Hematopoietic multipotent progenitor cell treated with erythropoietin and hydrocortisone succinate and interleukin-3 and kit ligand, for 17 days (in vitro differentiated cells): ENCODE results near the gene PRKAG2.

Source experiments
- DNase-seq: peaks from one replicate; pipeline ENCODE4 v3.0.0-alpha.2; 2015; ENCODE audit warnings: low spot score

Gene PRKAG2

DNA sequence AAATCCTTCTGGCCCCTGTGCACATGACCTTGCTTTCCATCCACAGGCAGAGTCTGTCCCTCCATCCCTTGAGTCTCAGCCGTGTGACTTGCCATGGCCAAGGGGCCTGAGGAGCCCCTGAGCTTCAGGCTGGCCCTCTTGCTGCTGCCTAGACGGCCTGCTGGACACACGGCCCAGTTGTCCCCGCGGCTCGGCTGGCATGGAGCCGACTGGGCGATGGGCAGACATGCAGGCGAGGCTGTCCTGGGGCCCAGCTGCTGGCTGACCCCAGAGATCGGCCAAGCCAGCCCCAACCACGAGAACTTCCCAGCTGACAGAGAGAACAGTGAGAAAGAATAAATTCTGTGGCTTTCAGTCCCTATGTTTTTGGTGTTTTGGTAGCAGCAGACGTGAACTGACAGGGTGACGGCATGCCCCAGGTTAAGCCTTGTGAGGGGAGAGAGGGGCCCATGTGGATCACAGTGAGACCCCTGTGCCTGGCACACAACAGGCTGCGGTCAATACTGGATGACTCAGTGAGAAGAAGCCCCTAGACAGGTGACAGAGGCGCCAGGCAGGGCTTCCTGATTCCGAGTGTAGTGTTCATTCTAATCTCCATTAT, 11.7 kb downstream of the PRKAG2 start:
- DNase-seq, result no peak

DNA sequence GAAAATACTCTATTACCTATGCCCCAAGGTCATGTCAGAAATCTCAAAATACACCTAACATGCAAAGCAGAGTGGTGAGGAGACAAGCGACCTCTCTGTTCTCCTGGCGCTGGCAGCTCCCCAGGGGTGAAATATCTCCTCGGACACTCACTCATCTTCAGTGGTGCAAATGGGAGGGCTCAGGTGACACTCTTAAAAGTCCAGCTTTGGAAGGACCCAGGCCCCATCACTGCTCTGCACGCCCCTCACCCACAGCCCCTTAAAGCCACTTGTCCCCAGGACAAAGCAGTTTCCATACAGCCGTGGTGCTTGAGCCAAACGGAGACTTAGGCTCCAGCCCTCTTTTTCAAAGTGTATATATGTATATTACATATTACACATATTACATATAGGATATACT, 12.4 kb downstream of the PRKAG2 start:
- no peak for DNase-seq

DNA sequence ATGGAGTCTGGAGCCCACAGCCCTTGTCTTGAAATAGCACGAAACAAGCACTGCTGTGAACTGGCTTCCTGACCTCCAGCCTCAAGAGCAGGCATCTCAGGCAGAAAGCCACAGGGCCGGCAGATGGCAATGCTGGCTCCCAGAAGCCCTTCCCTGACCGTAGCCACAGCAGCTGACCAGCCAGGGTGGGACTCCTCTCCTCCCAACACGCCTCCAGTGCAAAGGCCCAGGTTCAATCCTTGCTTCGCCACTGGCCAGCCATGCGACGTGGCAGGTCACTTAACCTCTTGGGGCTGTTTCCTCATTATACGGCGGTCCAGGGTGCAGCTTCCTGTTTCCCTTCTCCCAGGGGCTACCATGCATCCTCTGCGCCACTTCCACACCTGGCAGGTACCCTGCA, 12.8 kb downstream of the PRKAG2 start:
- no peak for DNase-seq

DNA sequence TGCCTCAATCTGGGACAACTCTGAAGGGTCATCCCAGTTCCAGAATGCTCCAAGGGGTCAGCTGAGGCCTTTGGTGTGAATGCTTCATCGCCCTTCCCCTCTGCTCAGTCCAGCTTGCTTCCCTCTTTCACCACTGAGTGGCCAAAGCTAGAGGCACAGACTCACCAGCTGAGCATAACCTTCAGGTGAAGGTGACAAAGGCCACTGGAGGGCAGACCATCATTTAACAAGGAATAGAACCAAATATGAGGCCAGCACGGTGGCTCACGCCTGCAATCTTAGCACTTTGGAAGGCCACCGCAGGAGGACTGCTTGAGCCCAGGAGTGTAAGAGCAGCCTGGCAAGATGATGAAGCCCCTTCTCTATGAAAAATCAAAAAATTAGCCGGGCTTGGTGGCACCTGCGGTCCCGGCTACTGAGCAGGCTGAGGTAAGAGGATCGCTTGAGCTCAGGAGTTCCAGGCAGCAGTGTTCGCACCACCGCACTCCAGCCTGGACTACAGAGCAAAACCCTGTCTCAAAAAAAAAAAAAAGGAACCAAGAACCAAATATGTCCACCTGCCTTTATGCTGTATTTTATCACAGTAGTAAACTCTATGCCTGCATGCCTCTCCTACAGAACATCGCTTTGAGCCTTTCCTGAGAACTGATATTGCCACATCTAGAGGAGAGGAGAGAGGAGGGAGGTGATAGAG, 13.4 kb downstream of the PRKAG2 start:
- no peak for DNase-seq

DNA sequence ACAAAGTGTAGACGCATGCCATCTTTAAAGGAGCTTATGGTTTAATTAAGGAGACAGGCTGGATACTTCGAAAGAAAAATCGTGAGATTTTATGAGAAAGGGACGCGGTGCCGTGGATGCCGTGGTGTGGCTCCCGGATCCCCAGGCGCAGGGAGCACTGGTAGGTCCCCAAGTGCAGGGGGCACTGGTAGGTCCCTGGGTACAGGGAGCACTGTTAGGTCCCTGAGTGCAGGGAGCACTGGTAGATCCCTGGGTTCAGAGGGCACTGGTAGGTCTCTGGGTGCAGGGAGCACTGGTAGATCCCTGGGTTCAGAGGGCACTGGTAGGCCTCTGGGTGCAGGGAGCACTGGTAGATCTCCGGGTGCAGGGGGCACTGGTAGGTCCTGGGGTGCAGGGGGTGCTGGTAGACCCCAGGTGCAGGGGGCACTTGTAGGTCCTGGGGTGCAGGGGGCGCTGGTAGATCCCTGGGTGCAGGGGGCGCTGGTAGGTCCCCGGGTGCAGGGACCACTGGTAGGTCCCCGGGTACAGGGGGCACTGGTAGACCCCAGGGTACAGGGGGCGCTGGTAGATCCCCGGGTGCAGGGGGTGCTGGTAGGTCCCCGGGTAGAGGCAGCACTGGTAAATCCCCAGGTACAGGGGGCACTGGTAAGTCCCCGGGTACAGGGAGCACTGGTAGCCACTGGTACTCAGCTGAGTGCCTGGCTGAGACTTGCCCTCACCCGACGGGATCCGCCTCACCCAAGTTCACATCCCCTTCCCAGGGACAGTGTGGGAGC, 14.1 kb downstream of the PRKAG2 start:
- no peak for DNase-seq

DNA sequence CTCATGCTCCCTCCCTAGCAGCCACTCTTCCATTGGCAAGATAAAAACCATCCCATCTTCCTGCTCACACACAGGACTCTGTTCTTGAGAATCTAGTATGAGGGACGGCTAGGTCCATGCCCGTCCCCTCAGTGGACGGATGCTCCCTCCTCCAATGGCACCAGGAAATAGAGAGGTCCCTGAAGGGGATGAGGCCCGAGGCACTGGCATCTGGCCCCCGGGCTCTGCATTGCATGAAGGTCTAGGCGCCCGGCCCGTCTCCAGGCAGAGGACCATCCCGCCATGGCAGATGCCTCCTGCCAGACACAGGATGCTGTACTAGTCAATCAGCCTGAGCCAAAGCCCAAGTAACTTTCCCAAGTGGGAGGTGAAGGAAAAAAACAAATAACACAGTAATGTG, 15.0 kb downstream of the PRKAG2 start:
- DNase-seq, result no peak

DNA sequence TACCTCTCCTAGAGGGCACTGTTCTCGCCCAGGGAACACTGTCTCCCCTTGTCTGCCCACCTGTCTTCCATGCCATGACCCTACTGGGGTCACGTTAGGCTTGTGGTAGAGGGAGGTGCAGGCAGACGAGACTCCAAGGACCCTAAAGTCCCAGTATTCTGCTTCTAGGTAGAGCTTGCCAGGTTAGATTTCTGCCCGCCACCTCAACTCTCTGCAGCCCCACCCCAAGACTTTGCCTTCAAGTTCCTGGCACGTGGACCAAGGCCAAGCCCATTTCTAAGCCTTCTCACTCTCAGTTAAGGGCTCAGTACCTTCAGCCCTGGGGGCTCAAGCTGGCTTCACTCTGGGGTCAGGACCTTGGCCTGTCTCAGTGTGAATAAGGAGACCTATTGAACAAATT, 16.1 kb downstream of the PRKAG2 start:
- DNase-seq, result no peak

DNA sequence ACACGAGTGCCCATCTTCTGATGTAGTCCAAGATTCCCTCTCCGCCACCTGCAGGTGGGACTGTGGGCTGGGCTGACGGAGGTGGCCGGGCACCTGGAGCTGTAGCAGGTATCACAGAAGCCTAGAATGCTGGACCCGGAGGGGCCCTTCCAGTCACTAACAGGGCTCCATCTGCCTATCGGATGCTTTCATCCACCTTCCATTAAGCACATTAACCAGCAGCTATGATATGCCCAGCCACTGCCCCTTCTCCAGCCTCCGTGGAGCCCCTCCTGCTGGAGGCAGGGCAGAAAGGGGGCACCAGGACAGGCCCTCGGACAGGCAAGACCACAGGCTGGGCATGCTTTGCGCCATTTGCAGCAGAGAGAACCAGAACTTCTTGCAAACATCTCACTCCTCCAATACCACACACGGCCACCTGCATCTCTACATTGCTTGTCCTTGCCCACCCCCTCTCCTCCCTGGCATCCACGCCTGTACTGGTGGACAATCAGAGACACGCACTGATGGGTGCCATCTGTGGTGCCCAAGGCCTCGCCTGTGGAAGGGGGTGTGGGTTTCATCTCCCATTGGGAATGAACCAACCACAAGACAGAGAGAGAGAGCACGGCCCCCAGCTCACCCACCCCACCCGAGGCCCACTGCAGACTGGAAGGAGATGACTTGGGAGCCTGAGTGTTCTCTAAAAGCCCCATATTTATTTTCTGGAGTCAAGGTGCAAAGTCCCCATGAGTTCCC, 16.8 kb downstream of the PRKAG2 start:
- no peak for DNase-seq

DNA sequence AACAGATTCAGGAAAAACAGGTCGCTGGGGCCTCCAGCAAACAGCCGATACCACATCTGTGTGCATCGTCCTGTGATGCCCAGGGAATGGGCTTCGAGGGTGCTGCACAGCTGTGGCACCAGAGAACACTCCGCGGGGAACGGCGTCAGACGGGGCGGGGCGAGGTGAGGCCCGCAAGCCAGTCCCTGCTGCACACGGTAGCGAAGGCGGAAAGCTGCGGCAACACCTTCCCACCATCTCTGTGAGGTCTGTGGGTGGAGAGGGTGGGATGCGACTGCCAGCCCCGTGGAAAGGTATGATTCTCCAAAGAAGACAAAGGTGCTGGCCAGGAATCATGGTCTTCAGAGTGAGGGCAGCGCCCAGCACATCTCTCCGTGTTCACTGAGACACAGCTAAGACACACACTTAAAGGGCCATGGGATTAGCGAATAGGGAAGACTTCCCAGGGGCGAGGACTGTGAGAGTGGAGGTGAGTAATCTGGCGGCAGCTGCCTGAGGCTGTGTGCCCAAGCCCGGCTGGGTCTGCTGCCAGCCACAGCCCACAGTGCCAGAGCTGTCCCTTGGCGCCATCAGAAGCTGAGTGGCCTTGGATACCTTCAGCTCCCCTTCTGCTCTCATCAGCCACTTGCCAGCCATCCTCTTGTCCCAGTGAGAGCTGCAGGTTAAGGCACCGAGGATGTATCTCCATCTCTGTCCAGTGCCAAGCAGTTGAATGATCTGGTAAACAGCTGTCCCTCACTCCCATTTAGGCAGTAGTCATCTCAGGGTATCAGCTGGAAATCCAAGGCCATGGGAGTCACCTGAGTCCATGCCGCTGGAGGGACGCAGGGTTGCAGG, 17.6 kb downstream of the PRKAG2 start:
- DNase-seq, result no peak

DNA sequence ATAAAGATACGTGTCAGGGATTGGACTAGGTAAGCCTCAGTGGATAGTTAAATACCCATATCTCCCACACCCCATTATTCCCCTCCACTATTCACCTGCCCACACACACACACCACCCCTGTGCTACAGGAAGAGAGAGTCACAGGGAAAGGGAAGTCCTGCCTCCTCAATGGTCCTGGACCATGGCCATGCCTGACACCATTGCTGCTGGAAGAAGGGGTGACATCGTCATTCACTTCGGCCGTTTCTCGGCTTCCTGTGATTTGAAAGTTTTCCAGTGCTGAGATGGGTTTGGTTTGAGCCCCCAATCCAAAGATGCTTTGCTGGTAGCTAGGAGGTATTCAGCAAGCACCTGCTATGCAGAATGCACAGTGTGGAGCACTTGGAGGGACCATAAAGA, 18.5 kb downstream of the PRKAG2 start:
- DNase-seq, result no peak

DNA sequence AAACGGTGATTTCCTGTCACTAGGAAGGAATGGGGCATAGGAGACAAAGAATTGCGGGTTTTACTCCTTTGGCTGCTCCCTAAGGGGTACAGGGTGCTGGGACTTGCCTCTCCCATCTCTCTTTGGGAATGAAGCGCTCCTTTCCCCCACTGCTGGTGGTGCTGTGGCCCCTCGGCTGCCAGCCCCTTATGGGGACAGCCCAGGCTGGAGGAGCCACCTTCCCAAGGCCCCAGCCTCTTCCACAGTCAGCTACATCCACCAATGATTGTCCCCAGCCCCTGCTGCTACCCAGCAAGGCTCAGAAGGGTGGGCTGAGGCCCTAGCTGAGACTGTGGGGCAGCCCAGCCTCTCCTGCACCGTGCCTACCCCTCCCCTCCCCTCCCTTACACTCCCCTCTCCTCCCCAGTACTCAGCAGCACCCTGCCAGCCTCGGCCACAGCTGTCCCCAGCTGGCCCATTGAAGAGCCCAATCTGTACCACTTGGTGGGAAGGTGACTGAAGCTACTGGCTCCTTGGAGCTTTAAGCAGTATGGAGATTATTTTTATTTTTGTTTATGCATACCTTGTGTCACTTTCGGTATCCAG, 19.0 kb downstream of the PRKAG2 start:
- no peak for DNase-seq

DNA sequence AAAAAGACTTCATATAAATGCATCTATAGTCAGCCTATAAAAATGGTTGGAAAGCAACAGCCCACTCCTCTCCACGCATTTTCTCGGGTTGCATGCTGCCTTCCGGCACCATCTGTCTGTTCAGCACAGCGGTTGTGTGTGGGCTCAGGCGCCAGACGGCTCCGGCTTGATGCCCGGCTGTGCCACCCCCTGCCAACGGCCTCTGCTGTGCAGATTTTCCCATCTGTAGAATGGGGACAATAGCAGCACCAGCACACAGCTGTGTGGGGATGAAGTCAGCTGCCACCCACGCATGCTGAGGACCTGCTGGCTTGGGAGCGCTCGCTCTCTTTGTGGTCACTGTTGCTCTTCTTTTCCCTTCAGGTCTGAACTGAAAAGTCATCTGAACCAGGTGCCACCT, 19.5 kb downstream of the PRKAG2 start:
- DNase-seq, result no peak

DNA sequence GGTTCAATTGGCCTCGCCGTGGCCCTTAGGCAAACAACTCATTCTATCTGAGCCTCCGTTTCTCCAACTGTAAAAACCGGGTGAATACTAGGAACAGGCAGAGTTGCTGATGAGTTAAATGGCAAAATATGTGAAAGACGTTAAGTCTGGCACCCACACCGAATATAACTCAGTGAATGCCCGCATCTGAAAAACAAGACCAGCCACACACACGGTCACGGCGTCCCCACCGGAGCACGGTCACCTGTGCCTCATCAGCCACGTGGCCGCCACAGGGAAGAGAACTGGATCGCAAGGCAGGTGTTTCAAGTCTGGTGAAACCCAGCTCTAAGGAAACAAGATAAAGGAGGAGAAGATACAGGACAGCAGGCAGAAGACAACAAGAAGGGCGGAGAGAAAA, 20.4 kb downstream of the PRKAG2 start:
- no peak for DNase-seq

DNA sequence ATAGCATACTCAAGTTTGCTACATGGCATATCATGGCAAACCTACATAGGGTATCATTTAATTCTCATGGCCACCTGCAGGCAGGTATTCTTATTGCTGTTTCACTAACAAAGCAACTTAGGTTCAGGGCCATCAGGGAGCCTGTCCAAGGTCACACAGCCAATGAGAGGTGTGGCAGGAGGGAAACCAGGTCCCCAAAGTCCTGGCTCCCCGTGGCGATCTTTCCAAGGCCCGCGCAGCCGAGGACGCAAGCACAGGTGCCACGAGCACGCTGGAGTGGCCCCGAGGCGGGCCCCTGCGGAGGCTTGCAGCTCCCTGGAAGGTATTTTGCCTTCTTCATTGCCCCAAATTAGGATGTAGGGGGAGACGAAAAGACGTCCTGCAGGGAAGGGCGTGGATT, 20.8 kb downstream of the PRKAG2 start:
- no peak for DNase-seq

DNA sequence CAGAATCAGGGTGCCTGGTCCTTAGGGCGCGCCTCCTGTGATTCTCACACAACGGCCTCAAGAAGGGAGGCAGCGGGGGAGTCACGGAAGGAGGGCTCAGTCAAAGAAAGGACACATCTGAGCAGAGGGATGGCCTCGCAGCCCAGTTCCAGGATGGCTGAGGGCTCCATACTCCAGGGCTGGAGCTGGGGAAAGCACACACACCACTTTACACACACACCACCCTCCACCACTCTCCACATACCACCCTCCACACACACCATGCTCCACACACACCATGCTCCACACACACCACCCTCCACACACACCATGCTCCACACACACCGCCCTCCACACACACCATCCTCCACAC, 22.2 kb downstream of the PRKAG2 start:
- DNase-seq, result no peak

DNA sequence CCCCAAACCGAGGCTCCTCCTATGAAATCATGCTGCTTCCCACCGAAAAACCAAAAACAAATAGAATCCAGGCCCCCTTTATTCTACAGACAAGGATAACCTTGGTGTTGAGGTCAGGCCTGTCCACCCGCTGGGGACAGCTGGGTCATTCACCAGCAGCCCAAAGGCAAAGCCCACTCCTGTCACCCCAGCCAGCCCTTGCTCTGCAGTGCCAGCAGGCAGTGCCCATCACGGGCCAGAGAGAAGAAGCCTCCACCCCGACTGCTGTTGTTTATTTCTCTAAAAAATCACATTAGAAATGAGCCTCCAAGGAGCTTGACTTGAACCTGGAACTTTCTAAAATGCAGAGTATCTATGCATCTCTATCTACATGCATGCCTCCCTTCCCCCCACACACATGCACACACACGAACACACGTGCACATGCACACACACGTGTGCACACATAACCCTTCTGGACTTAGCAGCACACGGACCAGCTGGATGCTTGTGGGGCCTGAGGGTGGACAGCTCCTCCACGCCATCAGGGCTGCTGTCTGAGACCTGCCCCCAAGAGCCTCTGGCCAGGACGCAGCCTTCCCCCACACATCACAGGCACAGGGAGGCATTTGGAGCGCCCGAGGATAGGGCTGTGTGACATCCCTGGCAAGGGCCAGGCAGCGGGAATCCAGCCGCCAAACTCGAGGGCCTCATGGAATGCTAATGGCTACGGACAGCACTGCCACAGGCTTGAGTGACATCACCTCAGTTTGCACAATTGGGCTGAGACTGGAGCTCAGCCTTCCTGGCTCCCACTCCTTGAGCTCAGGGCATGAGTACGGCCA, 22.8 kb downstream of the PRKAG2 start:
- no peak for DNase-seq

DNA sequence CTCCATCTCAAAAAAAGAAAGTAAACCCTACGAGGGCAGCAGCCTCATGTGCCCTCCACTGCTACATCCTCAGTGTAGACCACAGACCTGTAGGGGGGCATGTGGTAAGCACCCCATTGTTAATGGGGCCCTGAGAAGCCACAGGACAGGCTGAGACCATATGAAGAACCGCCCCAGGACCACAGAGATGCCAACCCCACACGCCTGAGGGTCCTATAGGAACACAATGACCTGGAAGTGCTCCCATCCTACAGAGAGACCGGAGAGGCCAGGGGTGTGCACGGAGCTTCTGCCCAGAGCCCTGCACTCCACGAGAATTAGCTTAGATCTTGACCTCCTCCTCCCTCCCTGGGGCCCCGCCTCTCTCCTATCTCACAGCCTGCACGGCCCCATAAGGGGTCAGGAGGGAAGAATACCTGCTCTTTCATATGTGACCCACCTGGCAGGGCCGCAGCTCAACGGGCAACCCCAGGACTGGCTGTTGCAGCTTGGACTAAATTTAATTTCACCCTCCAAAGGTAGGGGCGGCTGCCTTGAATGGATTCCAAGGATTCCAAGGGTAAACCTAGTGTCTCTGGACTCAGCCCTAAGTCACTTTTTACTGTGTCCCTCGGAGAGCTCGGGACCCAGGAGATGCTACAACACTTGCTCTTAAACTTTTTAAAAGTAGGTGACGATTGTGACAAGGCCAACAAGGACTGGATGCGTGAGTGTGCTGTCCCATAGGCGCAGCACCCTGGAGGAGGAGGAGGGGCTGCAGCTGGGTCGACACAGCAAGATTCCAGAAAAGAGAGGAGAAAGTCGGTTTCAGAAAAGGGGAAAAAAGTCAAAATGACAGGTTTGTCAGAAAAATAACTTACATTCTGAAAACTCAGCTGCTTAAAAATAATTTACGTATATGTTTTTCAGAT, 24.2 kb downstream of the PRKAG2 start:
- DNase-seq, result no peak

DNA sequence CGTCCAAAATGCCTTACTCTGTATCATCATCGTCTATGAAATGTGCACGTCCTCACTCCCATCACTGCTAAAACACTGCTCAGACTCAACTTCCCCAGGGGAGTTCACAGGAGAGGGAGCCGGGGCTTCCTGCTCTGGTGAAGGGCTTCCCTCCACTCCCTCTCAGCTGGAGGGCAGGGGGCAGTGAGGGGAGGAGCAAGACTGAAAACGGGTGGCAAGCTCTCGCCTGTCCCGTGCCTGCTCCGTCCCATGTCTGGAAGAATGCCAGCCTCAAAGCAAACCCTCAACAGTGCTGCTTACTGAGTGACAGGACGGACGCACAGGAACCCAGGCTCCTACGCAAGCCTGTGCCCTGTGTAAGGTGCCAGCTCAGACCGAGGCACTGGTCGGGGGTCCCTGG, 25.1 kb downstream of the PRKAG2 start:
- DNase-seq, result no peak

DNA sequence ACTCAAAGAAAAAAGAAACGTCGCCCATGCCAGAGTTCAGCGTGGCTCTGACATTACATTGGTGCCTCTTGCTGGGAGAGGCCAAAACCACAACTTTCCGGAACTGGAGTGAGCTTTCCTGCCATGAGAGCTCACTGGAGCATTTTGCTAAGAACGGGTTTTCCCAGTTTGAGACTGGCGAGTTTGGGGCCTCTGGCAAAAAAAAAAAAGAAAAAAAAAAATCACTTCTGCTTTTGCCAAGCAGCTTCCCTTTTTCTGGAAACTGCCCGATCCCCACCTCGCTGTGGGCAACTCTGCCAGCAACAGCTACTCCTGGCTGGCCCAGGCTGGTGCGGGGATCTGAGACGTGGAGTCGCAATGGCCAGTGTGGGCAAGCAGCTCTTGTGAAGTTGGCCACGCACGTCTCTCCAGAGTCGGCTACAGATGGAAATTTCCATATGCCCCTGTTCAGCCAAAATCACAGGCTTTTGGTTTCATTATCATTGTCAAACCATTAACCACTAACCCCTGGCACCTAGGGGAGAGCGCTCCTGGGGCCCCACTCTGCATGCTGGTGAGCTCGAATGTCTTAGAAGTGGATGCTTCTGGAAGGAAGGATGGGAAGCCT, 25.7 kb downstream of the PRKAG2 start:
- DNase-seq, result no peak
